GM19239 (cell line): ENCODE measurements around the gene PPP4R2.

Experiments used
- DNase-seq: peaks from one replicate; pipeline ENCODE4 v3.0.0; 2011; ENCODE audit warnings: low spot score; ENCODE audit not compliant: insufficient read length
- FAIRE-seq: peaks from 2 replicates; lab custom pipeline; 2011; peaks lifted over from hg19 to GRCh38; lab: Jason Lieb, UNC

Gene PPP4R2, protein sequence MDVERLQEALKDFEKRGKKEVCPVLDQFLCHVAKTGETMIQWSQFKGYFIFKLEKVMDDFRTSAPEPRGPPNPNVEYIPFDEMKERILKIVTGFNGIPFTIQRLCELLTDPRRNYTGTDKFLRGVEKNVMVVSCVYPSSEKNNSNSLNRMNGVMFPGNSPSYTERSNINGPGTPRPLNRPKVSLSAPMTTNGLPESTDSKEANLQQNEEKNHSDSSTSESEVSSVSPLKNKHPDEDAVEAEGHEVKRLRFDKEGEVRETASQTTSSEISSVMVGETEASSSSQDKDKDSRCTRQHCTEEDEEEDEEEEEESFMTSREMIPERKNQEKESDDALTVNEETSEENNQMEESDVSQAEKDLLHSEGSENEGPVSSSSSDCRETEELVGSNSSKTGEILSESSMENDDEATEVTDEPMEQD

DNA sequence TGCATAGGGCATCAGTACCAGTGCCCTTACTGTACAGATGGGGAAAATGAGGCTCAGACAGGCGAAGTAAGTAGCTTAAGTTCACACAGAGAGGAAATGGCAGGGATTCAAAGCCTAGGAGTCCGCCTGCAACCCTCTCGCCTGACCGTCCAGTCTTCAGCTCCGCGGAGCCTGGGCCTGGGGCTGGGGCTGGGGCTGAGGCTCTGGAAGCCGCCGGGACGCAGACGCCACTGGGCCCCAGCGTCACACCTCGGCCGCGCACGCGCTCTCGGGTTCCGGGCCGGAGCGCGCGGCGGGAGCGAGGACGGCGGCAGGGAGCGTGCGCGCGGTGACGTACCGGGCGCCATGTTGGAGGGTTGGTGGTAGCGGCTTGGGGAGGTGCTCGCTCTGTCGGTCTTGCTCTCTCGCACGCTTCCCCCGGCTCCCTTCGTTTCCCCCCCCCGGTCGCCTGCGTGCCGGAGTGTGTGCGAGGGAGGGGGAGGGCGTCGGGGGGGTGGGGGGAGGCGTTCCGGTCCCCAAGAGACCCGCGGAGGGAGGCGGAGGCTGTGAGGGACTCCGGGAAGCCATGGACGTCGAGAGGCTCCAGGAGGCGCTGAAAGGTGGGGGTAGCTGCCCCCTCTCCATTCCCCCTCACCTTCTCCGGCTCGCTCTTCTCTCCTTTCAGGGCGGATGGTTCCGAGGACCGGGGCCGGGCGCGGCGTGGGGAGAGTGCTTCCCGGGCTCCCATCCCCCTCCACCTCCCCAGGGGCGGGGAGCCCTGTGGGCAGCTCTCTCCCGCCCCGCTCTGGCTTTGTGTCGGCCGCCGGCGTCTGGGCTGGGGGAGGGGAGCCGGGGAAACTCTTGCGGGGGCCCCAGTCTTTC is at the start of gene PPP4R2:
Gene PPP4R2 (plus strand): TSS at position 339 of the 861 bp plus-strand sequence. CDS start 227 bp downstream, at position 566.
- DNase-seq (peak; percentile 71), FAIRE-seq (peak; percentile 92)

DNA sequence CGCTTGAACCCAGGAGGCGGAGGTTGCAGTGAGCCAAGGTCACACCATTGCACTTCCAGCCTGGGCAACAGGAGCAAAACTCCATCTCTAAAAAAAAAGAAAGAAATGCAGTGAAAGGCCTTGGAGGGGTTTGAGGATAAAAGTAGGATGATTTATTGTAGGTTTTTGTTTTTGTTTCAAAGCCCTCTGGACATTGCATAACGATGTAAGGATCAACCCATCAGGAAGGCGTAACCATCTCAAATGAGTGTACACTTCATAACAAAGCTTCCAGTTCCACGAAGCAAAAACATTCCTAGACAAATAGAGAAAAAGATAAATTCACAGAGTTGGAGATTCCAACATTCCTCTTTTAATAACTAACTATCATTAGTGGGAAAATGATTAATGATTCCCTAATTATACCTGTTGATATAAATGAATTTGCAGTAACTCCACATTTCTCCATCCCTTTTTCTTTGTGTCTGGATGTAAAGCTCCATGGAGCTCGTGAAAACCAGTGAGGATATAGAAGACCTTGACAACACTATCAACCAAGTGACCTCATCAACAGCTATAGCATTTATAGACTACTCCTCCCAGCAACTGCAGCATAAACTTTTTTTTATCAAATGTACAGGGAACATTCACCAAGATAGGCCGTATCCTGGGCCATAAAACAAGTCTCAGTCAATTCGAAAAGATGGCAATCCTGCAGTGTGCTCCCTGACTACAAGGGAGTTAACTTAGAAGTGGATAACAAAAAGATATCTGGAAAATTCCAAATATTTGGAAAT is 48.7 kb upstream of the PPP4R2 start:
- DNase-seq (no peak), FAIRE-seq (no peak)

DNA sequence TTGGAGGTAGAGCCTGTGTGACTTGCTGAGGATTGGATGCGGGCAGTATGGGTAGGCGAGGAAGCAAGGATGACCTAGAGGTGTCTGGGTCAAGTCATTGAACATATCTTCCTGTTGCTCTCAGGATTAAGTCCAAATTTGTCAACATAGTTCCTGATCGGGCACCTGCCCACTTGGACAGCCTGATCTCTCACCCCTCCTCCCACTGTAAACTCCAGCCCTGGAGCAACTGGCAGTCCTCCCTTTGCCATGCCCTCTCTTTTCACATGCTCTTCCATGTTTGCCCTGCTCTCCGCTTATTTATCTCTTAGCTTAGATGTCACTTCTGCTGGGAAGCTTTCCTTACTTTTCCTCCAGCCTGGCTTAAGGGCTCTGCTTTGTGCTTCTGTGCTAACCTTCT is 47.6 kb upstream of the PPP4R2 start:
- DNase-seq = no peak
- FAIRE-seq = no peak

DNA sequence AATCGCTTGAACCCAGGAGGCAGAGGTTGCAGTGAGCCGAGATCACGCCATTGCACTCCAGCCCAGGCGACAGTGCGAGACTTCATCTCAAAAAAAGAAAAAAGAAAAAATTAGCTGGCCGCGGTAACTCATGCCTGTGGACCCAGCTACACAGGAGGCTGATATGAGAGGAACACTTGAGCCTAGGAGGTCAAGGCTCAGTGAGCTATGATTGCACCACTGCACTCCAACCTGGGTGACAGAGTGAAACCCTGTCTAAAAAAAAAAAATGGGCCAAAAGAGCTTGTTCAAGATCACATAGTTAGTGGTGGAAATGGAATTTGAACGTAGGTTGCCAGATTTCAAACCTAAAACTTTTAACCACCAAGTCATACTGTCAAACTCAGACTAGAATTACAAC is 46.2 kb upstream of the PPP4R2 start:
- DNase-seq (no peak), FAIRE-seq (no peak)

DNA sequence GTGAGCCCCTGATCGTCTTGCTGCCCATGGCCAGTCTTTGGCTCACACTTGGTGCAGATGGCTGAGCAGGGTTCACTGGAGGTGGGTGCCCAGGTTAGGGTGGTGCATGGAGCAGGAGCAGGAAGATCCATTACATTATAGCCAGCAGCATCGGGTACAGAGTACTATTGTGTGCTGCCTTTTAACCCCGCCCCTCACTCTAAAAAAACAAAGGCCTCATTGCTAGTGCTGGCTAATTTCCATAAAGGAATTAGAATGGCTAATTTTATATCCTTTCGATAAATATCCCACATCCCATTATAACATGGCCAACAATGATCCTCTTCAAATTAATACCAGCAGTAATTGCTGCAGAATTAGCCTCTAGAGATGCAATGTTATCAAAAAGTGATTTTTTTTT is 45.8 kb upstream of the PPP4R2 start:
- FAIRE-seq (peak; percentile 14), DNase-seq (no peak)

DNA sequence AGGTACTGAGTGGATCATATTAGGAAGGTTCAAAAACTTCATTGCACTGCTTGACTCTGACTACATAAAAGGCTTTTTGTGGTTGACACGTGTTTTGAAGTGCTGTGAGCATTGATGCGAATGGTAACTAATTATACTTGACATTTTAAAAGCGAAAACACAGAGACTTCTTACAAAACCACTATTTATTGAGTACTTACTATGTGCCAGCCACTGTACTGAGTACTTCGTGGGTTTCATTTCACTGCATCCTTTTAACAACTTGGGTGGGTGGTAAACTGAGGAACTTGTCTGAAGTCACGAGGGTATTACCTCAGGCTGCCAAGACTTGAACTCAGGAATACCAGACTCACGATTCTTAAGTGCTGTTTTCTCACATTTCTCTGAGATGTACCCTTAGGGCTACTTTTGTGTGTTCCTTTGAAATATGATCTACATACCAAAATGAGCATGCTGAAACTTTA is 45.3 kb upstream of the PPP4R2 start:
- FAIRE-seq = no peak

DNA sequence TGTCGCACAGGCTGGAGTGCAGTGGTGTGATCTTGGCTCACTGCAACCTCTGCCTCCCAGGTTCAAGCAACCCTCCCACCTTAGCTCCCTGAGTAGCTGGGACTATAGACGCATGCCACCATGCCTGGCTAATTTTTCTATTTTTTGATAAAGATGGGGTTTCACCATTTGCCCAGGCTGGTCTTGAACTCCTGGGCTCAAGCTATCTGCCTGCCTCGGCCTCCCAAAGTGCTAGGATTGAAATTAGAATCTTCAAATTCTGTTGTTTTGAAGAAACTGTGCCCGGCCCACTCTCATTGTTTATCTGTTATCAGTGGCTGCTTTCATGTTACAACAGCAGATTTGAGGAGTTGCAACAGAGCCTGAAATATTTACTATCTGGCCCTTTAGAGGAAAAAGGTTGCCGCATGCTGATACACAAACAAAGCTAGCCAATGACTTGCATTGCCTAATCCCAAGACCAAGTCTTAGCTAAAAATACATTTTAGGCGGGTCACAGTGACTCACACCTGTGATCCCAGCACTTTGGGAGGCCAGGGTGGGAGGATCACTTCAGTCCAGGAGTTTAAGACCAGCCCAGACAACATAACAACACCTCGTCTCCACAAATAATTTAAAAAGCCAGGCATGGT is 43.2 kb upstream of the PPP4R2 start:
- DNase-seq (no peak), FAIRE-seq (no peak)

More for the DNA sequence above, 45.3 kb upstream of the PPP4R2 start:
- DNase-seq = no peak

DNA sequence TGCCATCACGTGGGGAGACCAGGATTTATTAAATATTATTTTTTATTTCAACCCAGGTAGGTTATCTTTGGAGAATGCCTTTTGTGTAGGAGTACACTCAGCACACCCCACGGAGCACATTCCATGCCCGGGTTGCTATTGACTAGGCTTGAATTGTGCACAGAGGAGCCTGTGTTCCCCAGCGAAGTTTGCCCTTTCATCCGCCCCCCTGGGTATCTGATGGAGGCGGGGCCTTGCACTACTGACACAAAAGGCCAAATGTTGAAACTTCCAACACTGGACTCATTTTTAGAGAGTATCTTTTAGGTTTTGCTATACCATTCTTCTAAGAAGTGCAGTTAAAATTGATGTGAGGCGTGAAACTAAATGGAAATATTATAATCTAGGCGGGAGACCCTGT is 39.3 kb upstream of the PPP4R2 start:
- FAIRE-seq = no peak
- DNase-seq = no peak

DNA sequence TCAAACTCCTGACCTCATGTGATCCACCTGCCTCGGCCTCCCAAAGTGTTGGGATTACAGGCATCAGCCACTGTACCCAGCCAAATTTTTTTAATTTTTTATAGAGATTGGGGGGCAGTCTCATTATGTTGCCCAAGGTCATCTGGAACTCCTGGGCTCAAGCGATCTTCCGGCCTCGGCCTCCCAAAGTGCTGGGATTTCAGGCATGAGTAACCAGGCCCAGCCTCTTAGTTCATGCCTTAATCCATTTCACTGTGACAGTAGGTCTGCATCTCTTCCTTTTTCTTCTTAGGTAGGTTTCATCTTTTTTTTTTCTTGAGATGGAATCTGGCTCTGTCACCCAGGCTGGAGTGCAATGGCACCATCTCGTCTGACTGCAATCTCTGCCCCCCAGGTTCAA is 37.3 kb upstream of the PPP4R2 start:
- FAIRE-seq (no peak), DNase-seq (no peak)

DNA sequence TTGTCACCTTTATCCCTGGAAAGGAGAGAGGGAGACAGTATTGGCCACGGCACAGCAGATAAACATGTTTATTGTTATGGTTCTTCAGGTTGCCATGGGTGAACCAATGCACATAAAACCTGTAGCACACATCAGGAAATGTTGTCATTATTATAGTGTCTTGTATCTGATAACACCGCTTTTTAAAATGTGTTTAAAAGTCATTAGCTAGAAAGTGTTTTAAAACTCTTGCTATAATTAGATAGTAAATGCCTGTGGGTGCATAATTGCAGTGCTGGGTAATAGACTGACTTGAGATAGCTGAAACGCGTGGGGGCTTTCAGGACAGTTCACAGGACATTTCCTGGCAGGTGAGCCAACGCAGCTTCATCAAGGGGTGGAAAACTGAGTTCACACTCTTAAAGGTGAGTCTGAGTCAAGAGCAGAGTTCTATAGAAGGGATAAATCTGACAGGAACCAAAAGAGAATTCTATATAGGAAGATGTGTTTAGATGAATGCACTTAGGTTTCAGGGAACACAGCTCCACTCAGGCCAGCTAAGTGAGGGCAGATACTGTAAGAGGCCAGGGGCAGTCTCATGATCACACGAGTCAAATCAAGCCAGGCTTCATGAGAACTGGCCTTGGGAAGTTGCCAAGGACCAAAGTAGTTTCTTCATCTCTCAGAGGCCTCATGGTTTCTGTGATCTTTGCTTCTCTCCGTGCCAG is 35.6 kb upstream of the PPP4R2 start:
- DNase-seq (no peak), FAIRE-seq (no peak)

DNA sequence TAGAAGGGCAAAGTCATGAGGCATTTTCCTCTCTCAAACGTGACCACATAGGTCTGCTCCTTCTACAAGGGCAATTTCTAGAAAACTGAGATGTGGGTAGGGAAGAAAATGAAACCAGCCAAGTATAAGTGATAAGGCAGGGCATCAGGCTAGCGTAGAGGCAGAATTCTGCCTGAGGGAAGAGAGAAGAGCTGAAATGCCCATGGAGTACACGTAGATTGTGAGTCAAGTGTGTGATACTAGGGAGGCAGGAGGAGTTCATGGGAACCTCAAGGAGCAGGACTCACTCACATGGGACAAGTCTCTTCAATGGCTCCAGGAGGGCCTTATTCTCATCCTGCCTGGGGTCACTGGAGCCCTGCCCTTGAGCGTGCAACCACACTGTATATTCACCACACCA is 34.9 kb upstream of the PPP4R2 start:
- FAIRE-seq = no peak

DNA sequence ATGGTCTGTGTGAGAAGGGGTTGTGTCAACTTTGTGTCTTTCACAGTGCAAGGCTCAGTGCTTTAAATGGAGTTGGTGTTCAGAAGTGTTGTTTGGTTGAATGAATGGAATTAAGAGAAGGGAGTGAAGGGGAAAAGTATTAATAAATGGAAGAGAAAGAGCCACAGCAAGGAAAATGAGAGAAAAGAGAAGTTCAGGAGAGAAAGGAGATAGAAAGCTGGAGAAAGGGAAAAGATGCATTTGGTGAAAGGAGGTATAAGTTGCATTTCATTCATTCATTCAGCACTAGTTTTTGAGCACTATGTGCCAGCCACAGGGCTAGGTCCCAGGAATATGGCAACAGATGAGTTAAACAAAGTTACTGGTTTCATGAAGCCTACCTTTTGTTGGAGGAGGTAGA is 34.3 kb upstream of the PPP4R2 start:
- DNase-seq (no peak), FAIRE-seq (no peak)

More for the DNA sequence above, 34.9 kb upstream of the PPP4R2 start:
- no peak for DNase-seq

DNA sequence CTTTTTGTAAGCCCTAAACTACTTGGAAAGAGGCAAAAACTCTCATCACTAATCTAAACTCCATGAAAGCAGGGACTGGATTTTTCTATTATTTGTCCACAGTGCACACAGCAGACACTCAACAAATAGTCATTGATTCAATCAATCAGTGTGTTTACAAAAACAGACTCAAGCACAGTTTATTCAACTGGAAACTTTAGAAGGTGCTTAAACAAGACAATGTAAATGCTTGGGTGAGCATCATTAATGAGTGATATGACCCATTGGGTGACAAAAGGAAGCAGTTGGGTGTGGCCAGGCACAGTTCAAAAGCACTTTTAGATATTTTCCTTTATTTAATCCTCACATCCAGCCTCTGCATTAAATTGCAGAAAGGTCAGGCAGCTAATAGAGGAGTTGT is 32.0 kb upstream of the PPP4R2 start:
- DNase-seq (no peak), FAIRE-seq (no peak)

DNA sequence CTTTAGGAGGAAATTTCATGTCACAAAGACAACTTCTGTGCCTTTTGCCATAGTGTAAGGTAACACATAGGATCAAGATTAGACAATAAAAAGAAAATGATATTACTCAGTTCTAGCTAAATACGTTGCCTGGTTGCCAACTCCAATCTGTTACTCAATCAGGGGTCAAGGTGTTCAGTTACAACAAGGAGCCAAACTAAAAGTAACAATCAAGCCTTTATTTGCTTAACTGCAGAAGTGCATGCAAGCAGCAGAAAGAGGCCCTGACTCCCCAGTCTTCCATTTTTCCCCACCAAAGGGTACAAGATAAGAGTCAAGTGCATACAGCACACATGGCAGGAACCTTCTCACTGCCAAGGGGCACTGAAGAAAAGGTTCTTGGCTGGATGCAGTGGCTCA is 28.3 kb upstream of the PPP4R2 start:
- DNase-seq (no peak), FAIRE-seq (no peak)

DNA sequence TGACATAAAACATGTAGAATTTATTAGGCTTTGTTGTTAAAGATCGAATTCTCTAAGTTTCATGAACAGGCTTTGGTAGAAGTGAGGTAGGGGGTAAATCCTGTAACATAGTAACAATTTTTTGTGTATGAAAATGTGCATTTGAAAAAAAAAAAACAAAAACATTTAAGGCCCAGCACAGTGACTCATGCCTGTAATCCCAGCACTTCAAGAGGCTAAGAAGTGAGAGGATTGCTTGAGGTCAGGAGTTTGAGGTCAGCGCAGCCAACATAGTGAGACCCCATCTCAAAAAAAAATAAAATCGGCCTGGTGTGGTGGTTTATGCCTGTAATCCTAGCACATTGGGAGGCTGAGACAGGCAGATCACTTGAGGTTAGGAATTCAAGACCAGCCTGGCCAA is 26.8 kb upstream of the PPP4R2 start:
- FAIRE-seq = no peak
- DNase-seq = no peak

DNA sequence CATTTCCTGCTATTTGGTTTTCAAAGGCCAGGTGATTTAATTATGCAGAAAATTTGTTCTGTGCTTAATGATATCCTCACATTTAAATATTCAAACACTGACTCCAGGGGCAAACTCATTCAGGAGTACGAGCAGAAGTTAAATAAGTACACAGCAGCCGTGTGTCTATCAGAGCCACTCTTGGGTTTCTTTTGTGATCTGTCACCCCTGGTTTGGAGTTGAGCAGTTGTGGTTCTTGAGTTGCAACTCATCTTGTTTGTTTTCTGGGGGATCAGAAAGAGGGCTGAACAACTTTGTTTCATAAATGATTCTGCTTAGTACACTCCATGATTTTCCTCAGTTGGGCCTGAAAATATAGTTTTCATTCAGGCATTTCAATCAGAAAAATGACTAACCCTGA is 25.7 kb upstream of the PPP4R2 start:
- FAIRE-seq (no peak), DNase-seq (no peak)

DNA sequence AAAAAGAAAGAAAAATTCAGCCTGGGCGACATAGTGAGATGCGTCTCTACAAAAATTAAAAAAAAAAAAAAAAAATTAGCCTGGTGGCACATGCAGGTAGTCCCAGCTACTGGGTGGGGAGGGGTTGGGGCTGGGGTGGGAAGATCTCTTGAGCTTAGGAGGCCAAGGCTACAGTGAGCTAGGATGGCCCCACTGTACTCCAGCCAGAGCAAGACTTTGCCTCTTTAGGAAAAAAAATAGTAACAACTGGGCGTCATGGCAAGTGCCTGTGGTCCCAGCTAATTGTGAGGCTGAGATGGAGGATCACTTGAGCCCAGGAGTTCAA is 23.9 kb upstream of the PPP4R2 start:
- FAIRE-seq = no peak
- no peak for DNase-seq

DNA sequence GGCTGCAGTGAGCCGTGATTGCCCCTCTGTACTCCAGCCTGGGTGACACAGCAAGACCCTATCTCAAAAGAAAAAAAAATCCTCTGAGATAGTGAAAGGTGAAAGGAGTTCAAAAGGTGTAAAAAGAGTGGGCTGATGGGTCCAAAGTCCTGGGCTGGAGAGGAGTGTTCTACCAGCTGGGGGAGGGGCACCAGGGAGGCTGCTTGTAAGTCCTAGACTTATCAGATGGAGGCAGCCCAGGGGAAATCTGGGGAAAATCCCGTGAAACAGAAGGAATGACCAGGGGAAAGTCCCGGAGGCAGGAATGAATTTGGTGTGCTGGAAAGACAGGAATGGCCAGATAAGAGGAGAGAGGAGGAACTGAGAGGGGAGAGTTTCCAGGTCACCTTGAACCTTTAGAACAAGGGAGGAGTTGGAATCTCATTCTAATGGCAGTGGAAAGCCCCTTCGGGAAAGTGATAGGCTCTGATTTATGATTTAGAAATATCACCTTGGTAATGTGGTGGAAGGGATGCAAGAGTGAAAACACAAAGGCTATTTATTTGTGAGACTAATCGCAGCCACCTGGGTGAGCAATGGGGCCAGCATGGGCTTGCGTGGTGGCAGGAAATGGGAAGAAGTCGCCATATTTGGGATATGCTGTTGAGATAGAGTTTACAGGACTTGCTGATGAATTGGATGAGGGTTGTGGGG is 23.4 kb upstream of the PPP4R2 start:
- FAIRE-seq = no peak
- no peak for DNase-seq

DNA sequence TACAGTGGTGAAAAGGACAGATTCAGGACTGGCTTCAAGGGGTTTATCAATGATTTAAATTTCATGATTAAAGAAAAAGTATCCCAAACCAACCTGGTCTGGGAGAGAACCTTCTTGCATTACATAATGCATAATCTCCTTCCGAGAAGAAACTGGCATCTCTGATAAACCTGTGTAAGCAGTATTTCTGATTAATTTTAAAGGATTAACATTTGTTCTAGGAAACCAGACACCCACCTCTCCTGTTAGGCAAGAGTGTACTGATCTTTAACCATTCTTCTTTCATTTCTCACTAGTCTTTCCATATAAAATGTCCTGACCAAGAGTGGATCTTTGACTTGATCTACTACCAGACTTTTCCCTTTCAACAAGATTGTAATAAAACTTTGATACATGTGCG is 22.8 kb upstream of the PPP4R2 start:
- no peak for DNase-seq
- FAIRE-seq = no peak
